Measurements from ENCODE around the gene ARHGEF10L.

ARHGEF10L gene

GRCh38 chr1:17732475-17732874 is 193.0 kb downstream of the ARHGEF10L start:
- no peak overlapping the region for H3K4me3 ChIP-seq (replicated peaks; ENCODE audit: insufficient read depth, low read length)
- H3K27me3 ChIP-seq (ENCODE audit: insufficient read depth, poor library complexity, severe bottlenecking) = no peaks in the 10 kb centered on the region
- no peak for TF ChIP-seq GABPA (IDR thresholded peaks at IDR 0.05; ENCODE audit: low read depth)
- TF ChIP-seq CTCF (IDR thresholded peaks at IDR 0.05; ENCODE audit: insufficient read depth, low read length) = no peak
- no peak for TF ChIP-seq POLR2AphosphoS5 (IDR thresholded peaks at IDR 0.05; ENCODE audit: low read depth)
- TF ChIP-seq REST (IDR thresholded peaks at IDR 0.05; ENCODE audit: insufficient replicate concordance, low read depth) = no peak
- TF ChIP-seq SPI1 (IDR thresholded peaks at IDR 0.05; ENCODE audit: borderline replicate concordance, low read depth) = no peak
- H3K27ac ChIP-seq (replicated peaks) = no peak overlapping the region
- DNase-seq (ENCODE audit: low read depth in 1 of 2, low spot score in 1 of 2) = no peak

- Histone ChIP-seq H3K4me3 (replicated peaks; ENCODE audit: insufficient read depth, low read length) (no peak overlapping the region), H3K27me3 (ENCODE audit: insufficient read depth, poor library complexity, severe bottlenecking) (no peaks in the 10 kb centered on the region), H3K27ac (replicated peaks) (no peak overlapping the region)
- TF ChIP-seq CTCF (IDR thresholded peaks at IDR 0.05; ENCODE audit: insufficient read depth, low read length) = no peak
- DNase-seq (ENCODE audit: low read depth in 1 of 2, low spot score in 1 of 2) = no peak
These were observed 194.2 kb downstream of the ARHGEF10L start for GRCh38 chr1:17733661-17734060.

GRCh38 chr1:17734609-17735008 is 195.1 kb downstream of the ARHGEF10L start:
- no peaks in the 10 kb centered on the region for H3K27me3 ChIP-seq (ENCODE audit: insufficient read depth, poor library complexity, severe bottlenecking)
- TF ChIP-seq REST (IDR thresholded peaks at IDR 0.05; ENCODE audit: insufficient replicate concordance, low read depth) = no peak
- no peak for TF ChIP-seq GABPA (IDR thresholded peaks at IDR 0.05; ENCODE audit: low read depth)
- no peak for TF ChIP-seq SPI1 (IDR thresholded peaks at IDR 0.05; ENCODE audit: borderline replicate concordance, low read depth)
- no peak for TF ChIP-seq POLR2AphosphoS5 (IDR thresholded peaks at IDR 0.05; ENCODE audit: low read depth)
- no peak for TF ChIP-seq CTCF (IDR thresholded peaks at IDR 0.05; ENCODE audit: insufficient read depth, low read length)
- no peak overlapping the region for H3K4me3 ChIP-seq (replicated peaks; ENCODE audit: insufficient read depth, low read length)
- no peak overlapping the region for H3K27ac ChIP-seq (replicated peaks)
- no peak for DNase-seq (ENCODE audit: low read depth in 1 of 2, low spot score in 1 of 2)

GRCh38 chr1:17735348-17735747 is 195.8 kb downstream of the ARHGEF10L start:
- DNase-seq (ENCODE audit: low read depth in 1 of 2, low spot score in 1 of 2) = no peak
- Histone ChIP-seq H3K27ac (replicated peaks) (no peak overlapping the region), H3K4me3 (replicated peaks; ENCODE audit: insufficient read depth, low read length) (no peak overlapping the region), H3K27me3 (ENCODE audit: insufficient read depth, poor library complexity, severe bottlenecking) (no peaks in the 10 kb centered on the region)
- TF ChIP-seq REST (IDR thresholded peaks at IDR 0.05; ENCODE audit: insufficient replicate concordance, low read depth) = no peak
- no peak for TF ChIP-seq CTCF (IDR thresholded peaks at IDR 0.05; ENCODE audit: insufficient read depth, low read length)
- no peak for TF ChIP-seq SPI1 (IDR thresholded peaks at IDR 0.05; ENCODE audit: borderline replicate concordance, low read depth)
- TF ChIP-seq POLR2AphosphoS5 (IDR thresholded peaks at IDR 0.05; ENCODE audit: low read depth) = no peak
- no peak for TF ChIP-seq GABPA (IDR thresholded peaks at IDR 0.05; ENCODE audit: low read depth)
